ENCODE data around the gene ZNF558.

Gene ZNF558

DNA sequence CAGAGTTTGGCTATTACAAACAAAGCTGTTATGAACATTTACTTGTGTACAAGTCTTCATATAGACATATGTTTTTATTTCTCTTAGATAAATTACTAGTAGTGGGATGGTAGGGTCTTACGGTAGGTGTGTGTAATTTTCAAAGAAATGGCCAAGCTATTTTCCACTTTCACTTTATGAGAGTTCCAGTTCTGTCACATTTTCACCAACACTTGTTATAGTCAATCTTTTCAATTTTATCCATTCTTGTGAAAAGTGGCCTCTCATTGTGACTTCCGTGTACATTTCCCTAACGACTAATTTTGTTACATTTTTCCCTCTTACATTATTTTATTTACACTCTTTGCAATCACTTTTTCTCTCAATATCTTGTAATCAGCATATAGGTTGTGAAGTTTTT is 18.4 kb upstream of the ZNF558 start:
- no peak for DNase-seq (ENCODE audit: low read depth, low spot score)
- no peak overlapping the region for H3K4me3 ChIP-seq (ENCODE audit: low read depth, low read length)
- in situ Hi-C loops (cut with HindIII; ENCODE audit: low sequenced_read_pairs): no loop called here
- TF ChIP-seq CTCF (IDR thresholded peaks at IDR 0.05; ENCODE audit: low read depth, low read length): no peak

DNA sequence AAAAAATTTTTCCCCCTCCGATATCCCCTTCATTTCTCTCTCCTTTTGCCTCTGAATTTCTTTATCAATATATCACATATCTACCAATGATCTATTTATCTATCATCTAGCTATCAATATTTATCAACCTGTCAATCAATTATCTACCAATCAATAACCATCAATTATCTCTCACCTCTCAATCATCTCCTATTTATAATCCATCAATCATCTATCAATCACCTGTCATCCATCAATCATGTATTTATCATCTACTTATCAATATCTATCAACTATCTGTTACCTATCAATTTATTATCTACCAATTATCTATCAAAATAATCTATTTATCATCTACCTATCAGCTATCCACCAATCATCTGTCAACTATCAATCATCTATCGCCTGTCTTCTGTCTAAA is 17.1 kb upstream of the ZNF558 start:
- in situ Hi-C loops (cut with HindIII; ENCODE audit: low sequenced_read_pairs): no loop called here
- no peak for DNase-seq (ENCODE audit: low read depth, low spot score)
- no peak overlapping the region for H3K4me3 ChIP-seq (ENCODE audit: low read depth, low read length)
- TF ChIP-seq CTCF (IDR thresholded peaks at IDR 0.05; ENCODE audit: low read depth, low read length): no peak

- in situ Hi-C loops (cut with HindIII; ENCODE audit: low sequenced_read_pairs): no loop called here
- TF ChIP-seq CTCF (IDR thresholded peaks at IDR 0.05; ENCODE audit: low read depth, low read length): no peak
- no peak overlapping the region for H3K4me3 ChIP-seq (ENCODE audit: low read depth, low read length)
- no peak for DNase-seq (ENCODE audit: low read depth, low spot score)
Observed at GRCh38 chr19:8846819-8847218, 14.7 kb upstream of the ZNF558 start.

DNA sequence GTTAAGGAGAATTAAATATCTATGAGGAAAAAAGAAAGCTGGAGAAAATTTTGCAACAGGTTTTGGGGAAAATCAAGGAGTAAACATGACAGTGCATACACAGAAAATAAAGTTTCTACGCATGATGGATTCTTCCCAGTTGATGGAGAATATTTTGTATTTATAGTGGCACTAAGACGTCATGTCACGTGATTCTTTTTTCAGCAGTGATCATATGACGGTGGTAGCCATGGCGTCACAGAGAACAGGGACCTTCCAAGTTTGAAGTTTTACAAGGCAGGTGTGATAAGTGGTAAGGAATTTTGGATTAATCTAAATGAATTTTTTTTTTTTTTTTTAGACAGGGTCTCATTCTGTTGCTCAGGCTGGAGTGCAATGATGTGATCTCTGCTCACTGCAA is 8.6 kb upstream of the ZNF558 start:
- TF ChIP-seq CTCF (IDR thresholded peaks at IDR 0.05; ENCODE audit: low read depth, low read length): no peak
- H3K4me3 ChIP-seq (ENCODE audit: low read depth, low read length): no peak overlapping the region
- no peak for DNase-seq (ENCODE audit: low read depth, low spot score)
- in situ Hi-C loops (cut with HindIII; ENCODE audit: low sequenced_read_pairs): no loop called here

GRCh38 chr19:8835877-8836276 is 3.8 kb upstream of the ZNF558 start:
- no peak overlapping the region for H3K4me3 ChIP-seq (ENCODE audit: low read depth, low read length)
- in situ Hi-C loops (cut with HindIII; ENCODE audit: low sequenced_read_pairs): no loop called here
- no peak for TF ChIP-seq CTCF (IDR thresholded peaks at IDR 0.05; ENCODE audit: low read depth, low read length)
- no peak for DNase-seq (ENCODE audit: low read depth, low spot score)

DNA sequence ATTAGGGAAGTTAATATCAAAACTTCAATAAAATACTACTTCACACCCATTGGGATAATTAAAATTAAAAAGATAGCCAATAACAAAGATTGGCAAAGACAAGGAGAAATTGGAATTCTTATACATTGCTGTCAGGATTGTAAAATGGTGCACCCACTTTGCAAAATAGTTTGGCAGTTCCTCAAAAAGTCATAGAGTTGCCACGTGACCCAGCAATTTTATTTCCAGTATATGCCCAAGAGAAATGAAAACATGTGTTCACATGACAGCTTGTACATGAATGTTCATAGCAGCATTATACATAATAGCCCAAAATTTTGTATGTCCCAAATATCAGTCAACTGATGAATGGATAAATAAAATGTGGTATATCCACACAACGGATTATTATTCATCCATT is 3.3 kb upstream of the ZNF558 start:
- no peak for DNase-seq (ENCODE audit: low read depth, low spot score)
- in situ Hi-C loops (cut with HindIII; ENCODE audit: low sequenced_read_pairs): no loop called here
- H3K4me3 ChIP-seq (ENCODE audit: low read depth, low read length): no peak overlapping the region
- TF ChIP-seq CTCF (IDR thresholded peaks at IDR 0.05; ENCODE audit: low read depth, low read length): no peak

DNA sequence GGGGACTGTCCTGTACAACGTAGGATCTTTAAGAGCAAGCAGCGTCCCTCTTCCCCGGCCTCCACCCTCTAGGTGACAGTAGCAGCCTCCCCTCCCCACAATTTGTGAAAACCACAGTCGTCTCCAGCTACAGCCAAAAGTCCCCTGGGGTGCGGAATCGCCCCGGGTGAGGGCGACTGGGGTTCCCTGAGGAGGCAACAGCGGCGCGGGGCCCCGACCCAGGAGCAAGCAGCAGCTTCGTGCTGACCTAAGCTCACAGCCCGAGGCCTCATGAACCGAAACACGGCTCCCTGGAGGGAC is 322 bp downstream of the ZNF558 start:
- H3K4me3 ChIP-seq (ENCODE audit: low read depth, low read length): peak overlapping the region; percentile 73
- TF ChIP-seq CTCF (IDR thresholded peaks at IDR 0.05; ENCODE audit: low read depth, low read length): no peak
- no peak for DNase-seq (ENCODE audit: low read depth, low spot score)
- in situ Hi-C loops (cut with HindIII; ENCODE audit: low sequenced_read_pairs): no loop called here
